ENCODE results near the gene SAG.

- TF ChIP-seq CTCF (IDR thresholded peaks at IDR 0.05; ENCODE audit: poor library complexity) = no peak
- TF ChIP-seq EZH2 (IDR thresholded peaks at IDR 0.05; ENCODE audit: borderline replicate concordance) = no peak
- TF ChIP-seq EZH2phosphoT487 (IDR thresholded peaks at IDR 0.05; ENCODE audit: low read depth, severe bottlenecking, unreplicated experiment) = no peak
Observed at GRCh38 chr2:233342301-233342700, 34.7 kb downstream of the SAG start.

Data from hepatocyte (in vitro differentiated cells).